ENCODE measurements around the gene FAM210B.

The FAM210B gene

GRCh38 chr20:56383334-56383733 is 24.6 kb downstream of the FAM210B start:
- no peaks in the 10 kb centered on the region for H3K27me3 ChIP-seq (ENCODE audit: control insufficient read depth, low read length)
- H3K9me3 ChIP-seq (ENCODE audit: control insufficient read depth, insufficient read depth, low read length) = no peaks in the 10 kb centered on the region
- no peak overlapping the region for H3K4me2 ChIP-seq (ENCODE audit: low read length)
- no peaks in the 10 kb centered on the region for H3K4me1 ChIP-seq (ENCODE audit: control insufficient read depth, low read length)
- no peak for TF ChIP-seq CTCF (IDR thresholded peaks at IDR 0.05; ENCODE audit: low read depth, low read length, poor library complexity, severe bottlenecking)
- H3F3A ChIP-seq (ENCODE audit: control insufficient read depth, insufficient read depth) = 0 out of 2 replicates have a peak, but pooled peaks cover 3% of the 10 kb centered on the region
- no peaks in the 10 kb centered on the region for H3K9me2 ChIP-seq (replicated peaks; ENCODE audit: control insufficient read depth, low read length)
- H3K27ac ChIP-seq (ENCODE audit: low read depth, low read length) = no peak overlapping the region
- peaks cover 94% of the 10 kb centered on the region for H3K36me3 ChIP-seq (ENCODE audit: control insufficient read depth, low read length)
- H4K20me1 ChIP-seq (ENCODE audit: control insufficient read depth, insufficient read depth, low read depth, low read length) = 0 out of 2 replicates have a peak, but pooled peaks cover 3% of the 10 kb centered on the region
- peaks cover 82% of the 10 kb centered on the region for H3K79me2 ChIP-seq (ENCODE audit: control insufficient read depth, low read length)
- H3K4me3 ChIP-seq (ENCODE audit: low read length) = no peak overlapping the region

GRCh38 chr20:56385130-56385529 is 26.4 kb downstream of the FAM210B start:
- Histone ChIP-seq H4K20me1 (ENCODE audit: control insufficient read depth, insufficient read depth, low read depth, low read length) (0 out of 2 replicates have a peak, but pooled peaks cover 3% of the 10 kb centered on the region), H3K27me3 (ENCODE audit: control insufficient read depth, low read length) (no peaks in the 10 kb centered on the region), H3K9me3 (ENCODE audit: control insufficient read depth, insufficient read depth, low read length) (no peaks in the 10 kb centered on the region), H3K36me3 (ENCODE audit: control insufficient read depth, low read length) (peaks cover 95% of the 10 kb centered on the region), H3K27ac (ENCODE audit: low read depth, low read length) (no peak overlapping the region), H3K4me3 (ENCODE audit: low read length) (no peak overlapping the region), H3K79me2 (ENCODE audit: control insufficient read depth, low read length) (peaks cover 86% of the 10 kb centered on the region), H3K4me2 (ENCODE audit: low read length) (no peak overlapping the region), H3F3A (ENCODE audit: control insufficient read depth, insufficient read depth) (0 out of 2 replicates have a peak, but pooled peaks cover 3% of the 10 kb centered on the region), H3K9me2 (replicated peaks; ENCODE audit: control insufficient read depth, low read length) (no peaks in the 10 kb centered on the region), H3K4me1 (ENCODE audit: control insufficient read depth, low read length) (peaks cover 6% of the 10 kb centered on the region)
- no peak for TF ChIP-seq CTCF (IDR thresholded peaks at IDR 0.05; ENCODE audit: low read depth, low read length, poor library complexity, severe bottlenecking)
- TF ChIP-seq EZH2phosphoT487 (IDR thresholded peaks at IDR 0.05; ENCODE audit: borderline replicate concordance, low read length) = no peak

GRCh38 chr20:56386219-56386618 is 27.4 kb downstream of the FAM210B start:
- H3F3A ChIP-seq (ENCODE audit: control insufficient read depth, insufficient read depth) = 0 out of 2 replicates have a peak, but pooled peaks cover 3% of the 10 kb centered on the region
- no peak overlapping the region for H3K4me2 ChIP-seq (ENCODE audit: low read length)
- H3K9me2 ChIP-seq (replicated peaks; ENCODE audit: control insufficient read depth, low read length) = no peaks in the 10 kb centered on the region
- H4K20me1 ChIP-seq (ENCODE audit: control insufficient read depth, insufficient read depth, low read depth, low read length) = 0 out of 2 replicates have a peak, but pooled peaks cover 3% of the 10 kb centered on the region
- H3K27ac ChIP-seq (ENCODE audit: low read depth, low read length) = no peak overlapping the region
- TF ChIP-seq EZH2phosphoT487 (IDR thresholded peaks at IDR 0.05; ENCODE audit: borderline replicate concordance, low read length) (no peak), CTCF (IDR thresholded peaks at IDR 0.05; ENCODE audit: low read depth, low read length, poor library complexity, severe bottlenecking) (no peak)
- no peaks in the 10 kb centered on the region for H3K27me3 ChIP-seq (ENCODE audit: control insufficient read depth, low read length)
- peaks cover 15% of the 10 kb centered on the region for H3K4me1 ChIP-seq (ENCODE audit: control insufficient read depth, low read length)
- H3K36me3 ChIP-seq (ENCODE audit: control insufficient read depth, low read length) = peaks cover 97% of the 10 kb centered on the region
- no peak overlapping the region for H3K4me3 ChIP-seq (ENCODE audit: low read length)
- H3K9me3 ChIP-seq (ENCODE audit: control insufficient read depth, insufficient read depth, low read length) = no peaks in the 10 kb centered on the region
- H3K79me2 ChIP-seq (ENCODE audit: control insufficient read depth, low read length) = peaks cover 91% of the 10 kb centered on the region
